SU-DHL-6 (cell line): ENCODE measurements around the gene SALL1.

Source experiments
- H2AFZ ChIP-seq: fragments of 200-600 bp; sonication (generic); 2 replicates; pipeline ENCODE4 v1.6.1; 2014; ENCODE audit warnings: low read depth, mild to moderate bottlenecking, moderate library complexity, mixed read lengths, antibody characterized with exemption, low read length; ENCODE audit not compliant: severe bottlenecking
- H3F3A ChIP-seq: fragments of 200-600 bp; shearing (Covaris generic); 2 replicates; pipeline ENCODE4 v1.6.0; 2016; ENCODE audit warnings: antibody characterized with exemption, mild to moderate bottlenecking; ENCODE audit not compliant: insufficient read depth
- H3K27ac ChIP-seq: fragments of 200-600 bp; sonication (generic); 2 replicates; pipeline ENCODE4 v1.5.1; 2016; ENCODE audit warnings: low read depth, mild to moderate bottlenecking, low read length, moderate library complexity, mixed read lengths
- H3K27me3 ChIP-seq: fragments of 200-600 bp; sonication (generic), shearing (Covaris generic); 2 replicates; pipeline ENCODE4 v1.6.0; 2014; ENCODE audit warnings: mild to moderate bottlenecking, low read length
- H3K36me3 ChIP-seq: fragments of 200-600 bp; sonication (generic); 2 replicates; pipeline ENCODE4 v1.6.1; 2014; ENCODE audit warnings: mild to moderate bottlenecking, low read length, mixed read lengths
- H3K4me2 ChIP-seq: fragments of 300-600, 200-600 bp; shearing (Covaris generic), sonication (generic); 2 replicates; pipeline ENCODE4 v1.6.0; 2014; ENCODE audit warnings: low read length, low read depth, mild to moderate bottlenecking; ENCODE audit not compliant: poor library complexity, severe bottlenecking
- H3K4me3 ChIP-seq: fragments of 200-600 bp; sonication (generic); 2 replicates; pipeline ENCODE4 v1.5.1; 2014; ENCODE audit warnings: antibody characterized with exemption, low read length, mild to moderate bottlenecking, mixed read lengths; ENCODE audit not compliant: insufficient read depth, poor library complexity, severe bottlenecking
- H3K79me2 ChIP-seq: fragments of 200-600 bp; sonication (generic); 2 replicates; pipeline ENCODE4 v1.6.1; 2014; ENCODE audit warnings: mild to moderate bottlenecking, low read length, moderate library complexity; ENCODE audit not compliant: insufficient read depth
- H3K9ac ChIP-seq: fragments of 200-600 bp; sonication (generic); 2 replicates; pipeline ENCODE4 v1.7.0; 2014; ENCODE audit warnings: mild to moderate bottlenecking, low read length
- H3K9me2 ChIP-seq: fragments of 200-600 bp; sonication (generic); replicated peaks from 2 replicates; pipeline ENCODE4 v1.6.1; 2014; ENCODE audit warnings: low read length; ENCODE audit not compliant: insufficient read depth
- H3K9me3 ChIP-seq: fragments of 200-600 bp; sonication (generic); 2 replicates; pipeline ENCODE4 v1.6.1; 2014; ENCODE audit warnings: low read length, mixed read lengths; ENCODE audit not compliant: insufficient read depth
- H4K20me1 ChIP-seq: fragments of 200-600 bp; sonication (generic); 2 replicates; pipeline ENCODE4 v1.6.1; 2014; ENCODE audit warnings: low read depth, mild to moderate bottlenecking, antibody characterized with exemption, low read length, moderate library complexity, mixed read lengths
- EZH2phosphoT487 ChIP-seq: fragments of 200-600 bp; sonication (generic), shearing (Covaris generic); conservative IDR thresholded peaks from 2 replicates; pipeline ENCODE4 v1.6.1; 2018; ENCODE audit warnings: mild to moderate bottlenecking, antibody characterized with exemption, low read length, moderate library complexity, mixed read lengths
- TF ChIP-seq, protein P1 (sequence below): fragments of 200-600 bp; sonication (generic); IDR thresholded peaks from one replicate; pipeline ENCODE4 v1.5.1; 2017; ENCODE audit warnings: antibody characterized with exemption, mild to moderate bottlenecking, low read length, moderate library complexity; ENCODE audit not compliant: insufficient read depth, poor library complexity, severe bottlenecking

Gene SALL1

DNA sequence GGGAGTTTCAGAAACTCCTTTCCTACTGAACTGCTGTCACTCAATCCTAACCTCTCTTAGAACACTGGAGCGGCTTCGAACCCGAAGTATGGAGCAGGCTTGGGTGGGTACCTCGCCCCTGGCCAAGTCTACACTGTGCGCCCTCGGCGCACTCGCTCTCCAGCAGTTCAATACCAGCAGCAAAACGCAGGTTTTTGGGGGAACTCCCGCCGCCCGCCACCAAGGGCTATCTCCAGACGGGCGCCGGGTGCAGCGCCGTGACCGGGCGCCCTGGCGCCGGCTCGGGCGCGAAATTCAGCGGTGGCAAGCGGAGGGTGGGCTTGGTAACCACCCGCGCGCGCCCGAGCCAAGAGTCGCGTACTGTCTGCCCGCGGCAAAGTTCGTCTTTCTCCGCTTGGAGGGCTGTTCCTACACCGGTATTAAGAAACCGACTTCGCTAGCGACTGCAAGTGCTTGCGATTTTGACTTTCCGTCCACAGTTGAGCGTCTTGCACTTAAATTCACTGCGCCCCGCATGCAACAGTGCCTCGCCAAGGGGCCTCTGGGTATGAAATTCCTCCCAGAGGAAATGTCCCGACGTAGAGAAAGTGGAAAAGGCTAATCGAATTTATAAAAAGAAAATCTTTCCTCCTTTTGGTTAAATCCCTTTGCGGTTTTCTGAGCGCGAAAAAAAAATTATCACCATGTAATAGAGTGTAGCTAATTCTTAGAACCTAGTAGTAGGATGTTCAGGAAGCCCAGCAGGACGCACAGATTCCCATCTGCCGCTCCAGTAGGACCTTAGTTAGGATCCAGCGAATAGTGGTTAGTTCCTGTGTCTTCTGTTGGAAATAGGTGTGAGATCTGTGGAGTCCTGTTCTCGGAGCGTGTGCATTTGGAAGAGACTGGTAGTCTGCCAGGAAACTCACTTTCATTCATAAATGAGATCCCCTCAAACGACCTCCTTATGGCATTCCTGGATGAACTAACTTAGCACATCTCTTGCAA is 5.0 kb upstream of the SALL1 start:
- no peaks in the 10 kb centered on the region for H4K20me1 ChIP-seq
- H3K9ac ChIP-seq = no peak overlapping the region
- no peaks in the 10 kb centered on the region for H3K79me2 ChIP-seq
- no peak overlapping the region for H3K27ac ChIP-seq
- H3K27me3 ChIP-seq = no peaks in the 10 kb centered on the region
- TF ChIP-seq EZH2phosphoT487 = no peak
- TF ChIP-seq, protein P1, sequence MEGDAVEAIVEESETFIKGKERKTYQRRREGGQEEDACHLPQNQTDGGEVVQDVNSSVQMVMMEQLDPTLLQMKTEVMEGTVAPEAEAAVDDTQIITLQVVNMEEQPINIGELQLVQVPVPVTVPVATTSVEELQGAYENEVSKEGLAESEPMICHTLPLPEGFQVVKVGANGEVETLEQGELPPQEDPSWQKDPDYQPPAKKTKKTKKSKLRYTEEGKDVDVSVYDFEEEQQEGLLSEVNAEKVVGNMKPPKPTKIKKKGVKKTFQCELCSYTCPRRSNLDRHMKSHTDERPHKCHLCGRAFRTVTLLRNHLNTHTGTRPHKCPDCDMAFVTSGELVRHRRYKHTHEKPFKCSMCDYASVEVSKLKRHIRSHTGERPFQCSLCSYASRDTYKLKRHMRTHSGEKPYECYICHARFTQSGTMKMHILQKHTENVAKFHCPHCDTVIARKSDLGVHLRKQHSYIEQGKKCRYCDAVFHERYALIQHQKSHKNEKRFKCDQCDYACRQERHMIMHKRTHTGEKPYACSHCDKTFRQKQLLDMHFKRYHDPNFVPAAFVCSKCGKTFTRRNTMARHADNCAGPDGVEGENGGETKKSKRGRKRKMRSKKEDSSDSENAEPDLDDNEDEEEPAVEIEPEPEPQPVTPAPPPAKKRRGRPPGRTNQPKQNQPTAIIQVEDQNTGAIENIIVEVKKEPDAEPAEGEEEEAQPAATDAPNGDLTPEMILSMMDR = no peak
- H3K9me2 ChIP-seq = no peaks in the 10 kb centered on the region
- H3K36me3 ChIP-seq = no peaks in the 10 kb centered on the region
- H3K4me2 ChIP-seq = no peak overlapping the region
- H3K9me3 ChIP-seq = no peaks in the 10 kb centered on the region
- H2AFZ ChIP-seq = no peak overlapping the region
- no peaks in the 10 kb centered on the region for H3F3A ChIP-seq
- H3K4me3 ChIP-seq = no peak overlapping the region

DNA sequence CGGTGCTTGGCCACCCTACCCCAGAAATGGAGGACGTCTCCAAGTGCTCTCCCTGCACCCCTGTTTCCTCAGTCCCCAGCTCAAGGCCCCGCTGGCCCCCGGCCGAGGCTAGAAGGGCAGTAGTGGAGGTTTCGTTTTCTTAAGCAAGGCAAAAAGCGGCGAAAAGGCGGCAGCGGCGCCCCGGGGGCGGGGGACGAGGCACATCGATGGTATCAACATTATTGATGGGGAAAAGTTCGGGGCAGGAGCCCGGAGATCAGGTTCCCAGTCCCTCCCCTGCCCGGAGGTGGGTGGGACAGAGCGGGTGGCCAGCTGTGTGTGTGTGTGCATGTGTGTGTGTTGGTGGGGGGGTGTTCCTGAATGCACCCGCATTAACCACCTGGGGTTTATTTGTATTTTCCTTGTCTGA is 4.1 kb upstream of the SALL1 start:
- Histone ChIP-seq H2AFZ (no peak overlapping the region), H3K36me3 (no peaks in the 10 kb centered on the region), H3K27ac (no peak overlapping the region), H3K9ac (no peak overlapping the region), H3K4me3 (no peak overlapping the region), H3F3A (no peaks in the 10 kb centered on the region), H3K79me2 (no peaks in the 10 kb centered on the region), H3K9me2 (no peaks in the 10 kb centered on the region), H4K20me1 (no peaks in the 10 kb centered on the region), H3K4me2 (no peak overlapping the region), H3K27me3 (no peaks in the 10 kb centered on the region), H3K9me3 (no peaks in the 10 kb centered on the region)
- no peak for TF ChIP-seq EZH2phosphoT487
- TF ChIP-seq, protein P1 = no peak

DNA sequence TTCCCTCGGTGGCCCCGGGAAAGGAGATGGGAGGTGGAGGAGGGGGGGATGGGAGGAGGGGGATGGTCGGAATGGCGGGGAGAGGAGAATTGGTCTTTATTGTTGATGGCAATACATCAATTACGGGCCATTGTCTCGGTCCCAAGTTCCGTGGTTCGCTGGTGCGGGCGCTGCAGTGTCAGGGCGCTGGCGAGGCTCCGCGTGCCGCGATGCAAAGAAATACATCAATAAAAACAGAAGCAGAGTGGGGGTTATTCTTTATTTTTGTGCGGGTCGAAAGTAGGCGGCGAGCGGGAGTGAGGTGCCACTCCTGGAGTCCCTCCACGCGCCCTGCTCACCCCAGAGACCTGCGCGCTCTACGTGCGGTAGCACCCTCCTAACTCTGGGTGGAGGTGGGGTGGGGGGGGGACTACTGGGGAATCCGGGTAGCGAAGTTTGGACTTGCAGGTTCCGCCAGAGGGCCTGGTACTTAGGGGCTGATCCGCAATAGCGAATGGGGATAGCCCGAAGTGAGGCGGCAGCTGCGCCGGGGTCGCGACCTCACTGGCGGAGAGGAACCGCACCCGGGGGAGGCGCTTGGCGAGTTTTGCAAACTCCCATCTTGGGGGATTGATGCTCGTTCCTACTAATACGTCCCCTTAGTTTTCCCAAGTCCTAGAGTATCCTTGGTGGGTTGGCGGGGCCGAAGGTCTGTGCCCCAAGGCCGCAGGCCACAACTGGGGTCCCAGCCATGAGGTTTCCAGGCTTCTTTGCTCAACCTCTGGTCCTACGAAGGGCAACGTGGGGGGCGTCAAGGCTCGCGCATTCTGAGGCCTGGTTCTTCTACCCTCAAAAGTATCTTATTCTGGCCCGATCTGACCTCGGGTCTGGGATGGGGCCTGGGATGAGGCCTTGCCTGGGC is 3.5 kb upstream of the SALL1 start:
- Histone ChIP-seq H3K4me3 (no peak overlapping the region), H3K36me3 (no peaks in the 10 kb centered on the region), H4K20me1 (no peaks in the 10 kb centered on the region), H3K27ac (no peak overlapping the region), H3K4me2 (no peak overlapping the region), H2AFZ (no peak overlapping the region), H3F3A (no peaks in the 10 kb centered on the region), H3K9ac (no peak overlapping the region), H3K79me2 (no peaks in the 10 kb centered on the region), H3K27me3 (no peaks in the 10 kb centered on the region), H3K9me2 (no peaks in the 10 kb centered on the region), H3K9me3 (no peaks in the 10 kb centered on the region)
- TF ChIP-seq EZH2phosphoT487 = no peak
- TF ChIP-seq, protein P1 = no peak
